HG03108 (cell line): ENCODE results near the gene PGP.
A peak's percentile ranks its signal among the peaks of the same experiment; 100 is the strongest.

Source experiments
- ATAC-seq: cut with Tn5 transposase; IDR thresholded peaks from one replicate; pipeline ENCODE4 v1.9.1; 2021; ENCODE audit warnings: moderate library complexity; ENCODE audit not compliant: unreplicated experiment

PGP gene

DNA sequence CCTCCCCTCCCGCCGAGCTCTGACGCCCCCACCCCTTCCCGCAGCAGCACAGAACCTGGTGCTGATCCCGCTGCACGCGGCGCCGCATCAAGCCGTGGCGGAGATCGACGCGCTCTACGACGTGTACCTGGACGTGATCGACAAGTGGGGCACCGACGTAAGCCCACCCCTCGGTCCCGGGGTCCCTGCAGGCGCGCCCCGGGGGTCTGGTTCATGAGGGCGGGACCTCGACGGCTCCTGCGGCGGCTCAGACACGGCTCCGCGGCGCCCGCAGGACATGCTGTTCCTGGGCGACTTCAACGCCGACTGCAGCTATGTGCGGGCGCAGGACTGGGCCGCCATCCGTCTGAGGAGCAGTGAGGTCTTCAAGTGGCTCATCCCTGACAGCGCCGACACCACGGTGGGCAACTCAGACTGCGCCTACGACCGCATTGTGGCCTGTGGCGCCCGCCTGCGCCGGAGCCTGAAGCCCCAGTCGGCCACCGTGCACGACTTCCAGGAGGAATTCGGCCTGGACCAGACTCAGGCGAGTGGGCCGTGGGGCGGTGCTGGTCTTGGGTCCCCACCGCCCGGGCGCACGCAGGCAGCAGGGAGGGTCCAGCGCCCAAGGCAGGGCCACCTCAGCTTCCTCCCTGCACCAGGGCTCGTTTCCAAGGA is 23.0 kb upstream of the PGP start:
- no peak for ATAC-seq

DNA sequence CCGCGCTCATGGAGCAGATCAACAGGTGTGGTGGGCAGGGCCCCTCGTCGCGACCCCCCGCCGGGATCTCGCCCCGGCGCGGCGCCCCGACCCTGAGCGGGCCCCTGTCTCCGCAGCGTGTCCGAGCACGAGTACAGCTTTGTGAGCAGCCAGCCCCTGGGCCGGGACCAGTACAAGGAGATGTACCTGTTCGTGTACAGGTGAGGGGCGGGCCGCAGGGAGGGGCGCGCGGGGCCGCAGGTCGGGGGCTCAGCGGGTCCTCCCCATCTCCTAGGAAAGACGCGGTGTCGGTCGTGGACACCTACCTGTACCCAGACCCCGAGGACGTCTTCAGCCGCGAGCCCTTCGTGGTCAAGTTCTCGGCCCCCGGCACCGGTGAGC is 22.5 kb upstream of the PGP start:
- ATAC-seq, result no peak

DNA sequence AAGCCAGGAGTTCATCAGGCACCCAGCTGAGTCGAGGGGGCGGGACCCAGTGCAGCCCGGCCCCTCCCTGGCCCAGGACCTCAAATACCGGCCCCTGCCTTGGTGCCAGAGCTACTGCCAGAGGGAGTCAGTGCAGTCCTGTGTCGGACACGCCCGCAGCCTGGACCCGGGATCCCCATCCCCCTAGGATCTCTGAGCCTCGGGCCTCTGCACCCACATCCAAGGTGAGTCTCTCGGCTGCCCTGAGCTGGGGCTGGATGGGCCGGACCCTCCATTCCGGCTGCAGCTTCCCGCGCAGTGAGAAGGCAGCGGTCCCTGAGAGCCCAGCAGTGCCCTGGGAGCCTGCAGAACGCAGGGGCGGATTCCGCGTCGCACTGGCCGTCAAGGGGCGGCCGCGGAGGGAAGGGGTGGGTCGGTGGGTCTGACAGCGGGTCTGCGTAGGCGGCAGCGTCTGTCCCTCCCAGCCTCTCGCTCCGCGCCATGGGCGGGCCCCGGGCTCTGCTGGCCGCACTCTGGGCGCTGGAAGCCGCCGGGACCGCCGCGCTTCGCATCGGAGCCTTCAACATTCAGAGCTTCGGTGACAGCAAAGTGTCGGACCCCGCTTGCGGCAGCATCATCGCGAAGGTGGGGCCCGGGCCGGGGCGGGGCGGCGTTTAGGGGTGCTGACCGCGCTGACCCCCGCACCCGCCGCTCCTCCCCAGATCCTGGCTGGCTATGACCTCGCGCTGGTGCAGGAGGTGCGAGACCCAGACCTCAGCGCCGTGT is 21.9 kb upstream of the PGP start, which contains the start of gene DNASE1L2:
DNASE1L2 (plus strand) TSS at position 108 of the 765 bp plus-strand sequence; CDS start at position 481, 373 bp downstream.
- ATAC-seq, result no peak

DNA sequence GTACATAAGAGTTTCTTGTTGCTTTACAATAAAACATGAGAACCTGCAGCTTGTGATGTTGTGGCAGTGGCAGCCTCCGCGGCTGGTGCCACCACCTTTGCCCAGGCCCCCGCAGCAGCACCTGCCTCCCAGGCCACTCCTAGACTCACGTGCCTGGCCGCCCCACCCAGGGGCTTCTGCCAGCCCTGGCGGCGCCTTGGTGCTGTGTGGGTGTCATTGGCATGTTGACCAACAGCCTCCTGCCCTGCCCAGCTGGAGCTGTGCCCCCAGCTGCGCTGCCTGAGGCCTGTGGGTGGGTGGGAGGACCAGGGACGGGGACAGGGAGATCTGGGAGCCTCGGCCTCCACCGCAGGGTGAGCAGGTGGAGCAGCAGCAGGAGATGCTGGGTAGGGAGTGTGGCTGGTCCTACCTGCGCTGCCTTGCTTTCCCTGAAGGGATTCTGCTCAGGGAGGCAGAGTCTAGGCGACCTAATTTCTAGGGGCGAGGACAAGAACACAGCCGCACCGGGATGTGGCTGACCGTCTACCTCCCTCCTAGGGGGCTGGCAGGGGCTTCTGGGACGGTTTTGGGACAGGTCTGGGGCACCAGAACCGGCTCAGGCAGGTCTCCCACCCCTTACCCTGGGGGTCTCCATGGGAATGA is 21.2 kb upstream of the PGP start:
- no peak for ATAC-seq

DNA sequence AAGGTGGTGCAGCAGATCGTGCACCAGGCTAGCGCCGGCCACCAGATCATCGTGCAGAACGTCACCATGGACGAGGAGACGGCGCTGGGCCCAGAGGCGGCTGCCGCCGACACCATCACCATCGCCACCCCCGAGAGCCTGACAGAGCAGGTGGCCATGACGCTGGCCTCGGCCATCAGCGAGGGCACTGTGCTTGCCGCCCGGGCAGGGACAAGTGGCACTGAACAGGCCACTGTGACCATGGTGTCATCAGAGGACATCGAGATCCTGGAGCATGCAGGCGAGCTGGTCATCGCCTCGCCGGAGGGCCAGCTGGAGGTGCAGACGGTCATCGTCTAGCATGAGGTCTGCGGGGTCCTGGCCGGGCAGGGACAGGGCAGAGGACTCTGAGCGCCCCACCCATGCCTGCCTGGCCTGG is 20.6 kb upstream of the PGP start:
- no peak for ATAC-seq

DNA sequence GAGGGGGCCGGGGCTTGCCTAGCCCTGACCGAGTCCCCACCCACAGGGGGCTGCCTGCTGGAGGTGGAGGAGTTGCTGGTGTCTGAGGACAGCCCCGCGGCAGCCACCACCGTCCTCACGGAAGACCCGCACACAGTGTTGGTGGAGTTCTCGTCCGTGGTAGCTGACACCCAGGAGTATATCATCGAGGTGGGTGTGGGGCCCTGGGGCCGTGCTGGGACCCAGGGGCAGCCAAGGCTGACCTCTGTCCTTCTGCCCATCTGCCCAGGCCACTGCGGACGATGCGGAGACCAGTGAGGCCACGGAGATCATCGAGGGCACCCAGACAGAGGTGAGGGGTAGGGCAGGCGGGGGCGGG is 20.2 kb upstream of the PGP start:
- no peak for ATAC-seq

DNA sequence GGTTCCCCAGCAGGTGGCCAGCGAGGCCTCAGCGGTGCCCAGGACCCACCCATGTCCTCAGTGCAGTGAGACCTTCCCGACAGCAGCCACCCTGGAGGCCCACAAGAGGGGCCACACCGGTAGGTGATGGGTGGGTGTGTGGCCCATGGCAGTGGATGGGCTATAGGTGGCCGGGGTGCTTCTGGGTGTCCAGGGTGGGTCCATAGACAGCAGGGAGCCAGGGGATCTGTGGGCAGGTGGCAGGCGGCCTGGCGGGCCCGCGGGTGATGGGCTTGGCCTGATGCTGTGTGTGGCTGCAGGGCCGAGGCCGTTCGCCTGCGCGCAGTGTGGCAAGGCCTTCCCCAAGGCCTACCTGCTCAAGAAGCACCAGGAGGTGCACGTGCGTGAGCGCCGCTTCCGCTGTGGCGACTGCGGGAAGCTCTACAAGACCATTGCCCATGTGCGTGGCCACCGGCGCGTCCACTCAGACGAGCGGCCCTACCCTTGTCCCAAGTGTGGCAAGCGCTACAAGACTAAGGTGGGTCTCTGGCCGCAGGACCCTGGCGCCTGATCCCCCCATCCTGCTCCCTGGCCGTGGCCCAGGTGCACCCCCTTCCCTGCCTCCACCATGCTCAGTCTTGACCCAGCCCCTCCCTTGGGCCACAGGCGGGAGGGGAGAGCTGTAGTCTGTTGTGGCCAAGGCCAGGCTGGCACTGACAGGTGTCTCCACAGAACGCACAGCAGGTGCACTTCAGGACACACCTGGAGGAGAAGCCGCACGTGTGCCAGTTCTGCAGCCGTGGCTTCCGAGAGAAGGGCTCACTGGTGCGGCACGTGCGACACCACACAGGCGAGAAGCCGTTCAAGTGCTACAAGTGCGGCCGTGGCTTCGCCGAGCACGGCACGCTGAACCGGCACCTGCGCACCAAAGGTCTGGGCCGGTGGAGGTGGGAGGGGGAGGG is 19.5 kb upstream of the PGP start:
- ATAC-seq, result no peak

DNA sequence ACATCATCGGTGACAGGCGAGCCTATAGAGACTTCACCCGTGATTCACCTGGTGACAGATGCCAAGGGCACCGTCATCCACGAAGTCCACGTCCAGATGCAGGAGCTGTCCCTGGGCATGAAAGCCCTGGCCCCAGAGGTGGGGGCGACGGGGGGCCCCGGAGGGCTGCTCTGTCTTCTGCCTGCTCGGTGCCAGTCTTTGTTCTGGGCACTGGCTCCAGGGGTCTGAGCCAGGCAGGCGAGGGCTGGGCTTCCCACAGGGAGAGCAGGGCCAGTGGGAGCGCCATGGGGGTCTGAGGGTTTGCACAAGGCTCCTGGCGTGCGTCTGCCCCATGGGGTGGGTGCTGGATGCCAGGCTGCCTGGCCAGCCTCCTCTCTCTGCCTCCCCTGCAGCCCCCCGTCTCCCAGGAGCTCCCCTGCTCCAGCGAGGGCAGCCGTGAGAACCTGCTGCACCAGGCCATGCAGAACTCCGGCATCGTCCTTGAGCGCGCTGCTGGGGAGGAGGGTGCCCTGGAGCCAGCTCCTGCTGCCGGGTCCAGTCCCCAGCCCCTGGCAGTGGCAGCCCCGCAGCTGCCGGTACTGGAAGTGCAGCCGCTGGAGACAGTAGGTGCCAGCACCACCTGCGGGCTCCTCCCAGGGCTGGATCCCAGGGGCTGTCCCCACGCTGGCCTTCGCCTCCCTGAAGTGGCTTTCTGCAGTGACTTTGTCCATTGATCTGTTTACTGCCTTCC is 18.6 kb upstream of the PGP start:
- no peak for ATAC-seq

DNA sequence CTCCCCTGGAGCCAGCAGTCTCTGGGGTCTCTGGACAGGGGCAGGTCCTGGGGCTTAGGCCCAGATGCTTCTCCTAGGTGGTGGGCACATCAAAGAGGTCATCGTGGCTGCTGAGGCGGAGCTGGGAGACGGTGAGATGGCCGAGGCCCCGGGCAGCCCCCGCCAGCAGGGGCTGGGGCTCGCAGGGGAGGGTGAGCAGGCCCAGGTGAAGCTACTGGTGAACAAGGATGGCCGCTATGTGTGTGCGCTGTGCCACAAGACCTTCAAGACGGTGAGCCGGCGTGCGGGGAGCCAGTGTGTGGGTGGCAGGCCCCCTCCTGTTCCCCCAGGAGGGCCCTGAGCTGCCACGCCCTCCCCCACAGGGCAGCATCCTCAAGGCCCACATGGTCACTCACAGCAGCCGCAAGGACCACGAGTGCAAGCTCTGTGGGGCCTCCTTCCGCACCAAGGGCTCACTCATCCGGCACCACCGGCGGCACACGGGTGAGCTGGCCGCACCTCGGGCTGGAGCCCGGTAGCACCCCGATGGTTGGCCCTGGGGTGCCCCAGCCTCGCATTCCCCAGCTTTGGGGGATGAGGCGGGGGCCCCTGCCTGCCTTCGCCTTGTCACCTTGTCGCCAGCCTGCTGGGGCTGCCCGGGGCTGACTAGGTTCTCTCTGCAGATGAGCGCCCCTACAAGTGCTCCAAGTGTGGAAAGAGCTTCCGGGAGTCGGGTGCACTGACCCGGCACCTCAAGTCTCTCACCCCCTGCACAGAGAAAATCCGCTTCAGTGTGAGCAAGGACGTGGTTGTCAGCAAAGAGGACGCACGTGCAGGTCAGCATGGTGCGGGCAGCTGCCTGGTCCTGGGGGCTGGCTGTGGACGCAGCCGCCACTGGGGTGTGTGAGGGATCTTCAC is 17.7 kb upstream of the PGP start:
- no peak for ATAC-seq

DNA sequence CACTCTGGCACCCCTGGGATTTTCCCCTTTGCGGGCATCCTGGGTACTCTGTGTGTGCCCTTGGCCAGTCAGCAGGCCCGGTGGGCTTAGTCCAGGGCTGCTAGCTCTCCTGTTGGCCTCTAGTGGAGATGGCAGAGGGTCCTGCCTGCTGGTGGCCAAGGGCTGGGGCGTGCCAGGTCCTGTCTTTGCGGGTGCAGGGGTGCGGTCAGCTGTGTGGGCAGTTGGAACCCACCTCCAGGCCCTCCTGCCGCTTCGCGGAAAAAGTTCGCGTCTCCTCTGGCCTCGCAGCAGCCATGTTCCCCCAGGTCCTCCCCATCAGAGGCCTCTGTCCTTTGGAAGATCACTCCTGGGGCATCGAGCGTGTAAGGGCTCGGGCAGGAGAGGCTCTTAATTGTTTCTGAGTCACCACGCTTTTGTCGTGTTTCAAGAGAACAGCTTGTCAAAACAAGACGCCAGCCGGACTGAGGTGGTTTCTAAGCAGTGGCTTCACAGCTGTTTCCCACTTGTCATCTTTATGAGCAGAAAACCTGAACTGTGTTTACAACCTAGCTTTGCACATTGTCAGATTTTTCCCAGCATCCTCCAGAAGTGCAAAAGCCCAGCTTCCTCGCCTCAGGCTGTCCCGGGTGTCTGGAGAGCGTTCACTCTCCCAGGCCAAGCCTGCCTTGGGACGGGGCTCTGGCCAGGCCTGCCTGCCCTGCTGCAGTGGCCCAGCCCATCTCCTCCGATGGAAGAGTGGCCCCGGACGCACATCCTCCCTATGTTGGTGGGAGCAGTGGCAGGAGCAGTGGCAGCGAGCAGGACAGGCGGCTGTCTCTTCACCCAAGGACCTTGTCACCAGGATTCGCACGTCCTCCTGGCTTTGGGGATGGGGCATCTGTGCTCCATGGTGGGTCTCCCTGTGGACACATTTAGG is 16.6 kb upstream of the PGP start:
- ATAC-seq, result no peak

DNA sequence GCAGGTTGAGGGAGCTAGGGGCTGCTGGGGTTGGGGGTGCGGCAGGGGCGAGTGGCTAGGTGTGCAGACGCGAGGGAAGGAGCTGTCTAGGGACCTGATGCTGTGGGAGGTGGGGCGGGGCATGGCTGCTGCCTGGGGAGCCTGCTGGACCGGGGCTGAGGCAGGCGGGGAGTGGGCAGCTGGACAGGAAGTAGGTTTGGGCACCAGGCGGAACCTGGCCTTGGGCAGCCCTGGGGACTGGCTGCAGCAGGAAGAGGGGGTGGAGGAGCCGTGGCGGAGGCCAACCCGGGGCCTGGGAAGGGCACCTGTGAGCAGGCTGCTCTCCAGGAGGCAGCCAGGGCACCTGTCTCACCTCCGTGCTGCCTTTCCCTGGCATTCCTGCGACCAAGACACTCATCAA is 15.7 kb upstream of the PGP start:
- ATAC-seq, result no peak

DNA sequence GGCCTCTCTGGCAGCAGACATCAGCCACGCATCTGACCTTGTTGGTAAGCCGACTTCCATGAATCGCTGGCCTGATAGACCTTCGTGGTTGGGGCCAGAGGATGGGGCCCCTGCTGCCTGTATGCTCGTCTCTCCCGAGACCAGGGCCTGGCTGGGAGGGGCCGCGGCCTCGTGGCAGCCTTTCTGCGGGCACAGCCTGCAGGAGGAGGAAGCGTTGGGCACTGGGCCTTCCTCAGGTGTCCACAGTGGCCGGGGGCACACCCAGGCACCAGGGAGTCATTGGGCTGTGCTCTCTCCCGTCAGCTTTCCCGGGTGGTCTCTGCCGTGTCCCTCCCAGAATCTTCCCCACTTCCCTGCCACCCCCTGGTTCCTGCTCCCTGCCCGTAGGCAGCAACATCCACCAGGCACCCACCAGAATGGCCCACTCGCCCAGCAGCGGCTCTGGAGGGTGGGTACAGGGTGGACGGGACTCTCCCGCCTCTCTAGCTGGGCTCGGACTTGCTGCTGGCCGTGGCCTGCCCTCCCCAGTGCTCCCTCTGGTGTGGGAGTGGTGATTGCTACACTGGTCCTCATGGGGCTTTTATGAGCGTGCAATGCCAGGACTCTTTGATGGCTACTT is 15.1 kb upstream of the PGP start:
- ATAC-seq, result no peak

DNA sequence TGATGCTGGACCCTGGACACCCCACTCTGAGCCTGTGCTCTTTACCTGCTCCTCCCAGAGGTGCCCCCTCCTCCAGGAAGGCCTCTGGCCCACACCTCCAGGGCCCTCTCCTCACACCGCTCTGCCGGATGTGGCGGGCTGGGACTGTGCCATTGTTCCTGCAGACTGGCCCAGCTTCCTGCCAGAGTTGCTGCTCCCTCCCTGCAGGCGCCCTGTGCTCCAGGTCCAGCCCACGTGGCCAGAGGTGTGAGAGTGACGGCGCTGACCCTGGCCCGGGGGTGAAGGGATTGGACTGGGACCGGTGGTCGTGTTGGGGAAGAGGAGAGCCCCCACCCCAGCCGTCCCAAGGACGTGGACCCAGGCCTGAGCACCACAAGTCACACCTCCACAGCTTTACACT is 14.5 kb upstream of the PGP start:
- no peak for ATAC-seq

DNA sequence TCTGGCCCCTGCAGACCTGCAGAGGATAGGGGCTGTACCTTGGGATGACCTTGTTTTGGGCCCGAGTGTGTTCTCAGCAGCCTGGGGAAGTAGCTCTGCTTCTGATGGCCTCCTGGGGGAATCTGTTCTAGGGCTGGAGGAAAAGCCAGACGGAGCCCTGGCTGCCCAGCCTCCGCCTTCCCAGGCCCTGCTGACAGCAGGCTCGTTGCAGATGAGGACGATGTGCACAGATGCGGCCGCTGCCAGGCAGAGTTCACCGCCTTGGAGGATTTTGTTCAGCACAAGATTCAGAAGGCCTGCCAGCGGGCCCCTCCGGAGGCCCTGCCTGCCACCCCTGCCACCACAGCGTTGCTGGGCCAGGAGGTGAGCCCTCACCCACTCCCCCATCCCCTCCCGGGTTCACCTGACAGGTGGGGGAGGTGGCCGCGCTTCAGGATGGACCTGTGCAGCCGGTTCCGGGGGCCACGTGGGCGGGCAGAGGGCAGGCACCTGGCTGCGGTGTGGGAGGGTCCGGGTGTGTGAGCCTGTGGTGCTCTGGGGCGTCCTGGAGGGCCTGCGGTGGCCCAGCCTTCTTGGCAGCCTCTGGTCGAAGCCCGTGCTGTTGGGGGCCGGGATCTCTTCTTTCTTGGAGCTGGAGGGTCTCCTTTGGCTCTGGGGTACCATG is 13.7 kb upstream of the PGP start:
- no peak for ATAC-seq

DNA sequence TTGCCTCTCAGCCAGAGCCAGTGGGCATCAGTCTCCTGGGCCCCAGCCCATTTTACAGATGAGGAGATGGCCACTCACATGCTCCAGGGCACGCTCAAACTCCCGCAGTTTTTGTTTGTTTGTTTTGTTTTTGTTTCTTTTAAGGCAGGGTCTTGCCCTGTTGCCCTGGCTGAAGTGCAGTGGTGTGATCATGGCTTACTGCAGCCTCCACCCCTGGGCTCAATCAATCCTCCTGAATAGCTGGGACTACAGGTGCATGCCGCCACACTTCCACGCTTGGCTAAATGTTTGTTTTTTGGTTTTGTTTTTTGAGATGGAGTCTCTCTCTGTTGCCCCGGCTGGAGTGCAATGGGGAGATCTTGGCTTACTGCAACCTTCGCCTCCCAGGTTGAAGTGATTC is 12.3 kb upstream of the PGP start:
- no peak for ATAC-seq

DNA sequence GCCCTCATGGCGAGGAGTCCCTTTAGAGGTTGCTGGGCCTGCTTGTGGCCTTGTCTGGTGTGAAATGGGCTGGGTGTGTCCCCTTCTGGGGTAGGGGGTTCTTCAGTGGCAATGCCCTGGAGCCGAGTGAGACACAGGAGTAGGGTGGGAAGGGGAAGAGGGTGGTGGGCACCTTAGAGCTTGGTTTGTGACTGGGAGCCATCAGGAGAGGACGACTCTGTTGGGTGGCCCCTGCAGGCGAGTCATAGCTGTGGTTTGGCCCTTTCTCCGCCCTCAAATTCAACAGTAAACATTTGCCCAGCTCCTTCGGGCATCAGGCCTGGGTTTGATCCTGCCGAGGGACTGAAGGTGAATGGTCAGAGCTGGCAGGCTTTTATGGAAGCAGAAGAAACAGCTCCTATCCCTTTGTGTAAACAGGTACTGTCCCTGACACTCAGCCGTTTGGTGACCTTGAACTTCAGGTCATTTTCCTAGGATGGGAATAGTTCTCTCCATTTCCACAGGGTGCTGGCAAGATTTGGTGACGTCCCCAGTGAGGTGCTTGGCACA is 11.7 kb upstream of the PGP start:
- no peak for ATAC-seq

DNA sequence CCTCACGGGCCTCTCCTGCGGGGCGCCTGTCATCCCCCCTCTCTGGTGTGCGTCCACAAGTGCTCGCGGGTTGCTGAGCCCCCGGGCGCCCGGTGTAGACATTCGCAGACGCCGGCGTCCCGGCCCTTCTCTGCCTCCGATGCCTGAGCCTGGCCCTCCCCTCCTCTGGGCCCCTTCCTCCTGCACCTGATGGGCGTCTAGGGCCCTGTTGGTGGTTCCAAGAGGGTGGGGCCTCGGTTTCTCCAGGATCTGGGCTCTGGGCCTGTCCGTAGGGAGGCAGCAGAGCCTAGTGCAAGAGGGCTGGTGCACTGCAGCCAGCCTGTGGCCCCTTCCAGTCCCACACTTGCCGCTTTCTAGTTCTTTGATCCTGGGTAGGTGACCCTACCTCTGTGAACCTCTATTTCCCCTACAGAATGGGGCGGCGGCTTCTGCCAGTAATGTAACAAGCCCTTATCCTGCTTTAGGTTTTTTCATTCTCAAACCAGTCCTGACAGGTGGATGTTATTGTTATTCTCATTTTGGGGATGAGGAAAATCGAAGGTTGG is 9.4 kb upstream of the PGP start:
- ATAC-seq, result peak; percentile 10
